Parathyroid adenoma (tissue), 2 donors: ENCODE results near the gene ELMO3.

Experiments
- H2AFZ ChIP-seq: fragments of 300-600 bp; sonication (generic); one replicate; pipeline ENCODE4 v1.7.0; 2017; ENCODE audit warnings: antibody characterized with exemption, mild to moderate bottlenecking
- H3K27ac ChIP-seq: fragments of 300-600 bp; sonication (generic); one replicate; pipeline ENCODE4 v1.7.0; 2017
- H3K27me3 ChIP-seq: fragments of 300-600 bp; sonication (generic); one replicate; pipeline ENCODE4 v1.7.0; 2017; ENCODE audit warnings: low read length; ENCODE audit not compliant: control insufficient read depth, insufficient read depth
- H3K36me3 ChIP-seq: fragments of 300-600 bp; sonication (generic); one replicate; pipeline ENCODE4 v1.7.0; 2017; ENCODE audit warnings: low read length; ENCODE audit not compliant: control insufficient read depth, insufficient read depth
- H3K4me1 ChIP-seq: fragments of 300-600 bp; sonication (generic); one replicate; pipeline ENCODE4 v1.7.0; 2017; ENCODE audit warnings: control low read depth
- H3K4me2 ChIP-seq: fragments of 300-600 bp; sonication (generic); one replicate; pipeline ENCODE4 v1.7.0; 2017; ENCODE audit warnings: low read length
- H3K4me3 ChIP-seq: fragments of 300-600 bp; sonication (generic); one replicate; pipeline ENCODE4 v1.7.0; 2017; ENCODE audit warnings: low read depth, low read length
- H3K79me2 ChIP-seq: fragments of 300-600 bp; sonication (generic); one replicate; pipeline ENCODE4 v1.7.0; 2017; ENCODE audit warnings: control low read depth
- H3K9ac ChIP-seq: fragments of 300-600 bp; sonication (generic); one replicate; pipeline ENCODE4 v1.7.0; 2017; ENCODE audit warnings: mild to moderate bottlenecking
- H3K9me3 ChIP-seq: fragments of 300-600 bp; sonication (generic); one replicate; pipeline ENCODE4 v1.7.0; 2017; ENCODE audit warnings: low read length; ENCODE audit not compliant: control insufficient read depth
- CTCF ChIP-seq: fragments of 300-600 bp; sonication (generic); IDR thresholded peaks from one replicate; pipeline ENCODE4 v1.7.0; 2017; ENCODE audit warnings: antibody characterized with exemption, mild to moderate bottlenecking
- donor health status: primary hyperparathyroidism.

The ELMO3 gene

DNA sequence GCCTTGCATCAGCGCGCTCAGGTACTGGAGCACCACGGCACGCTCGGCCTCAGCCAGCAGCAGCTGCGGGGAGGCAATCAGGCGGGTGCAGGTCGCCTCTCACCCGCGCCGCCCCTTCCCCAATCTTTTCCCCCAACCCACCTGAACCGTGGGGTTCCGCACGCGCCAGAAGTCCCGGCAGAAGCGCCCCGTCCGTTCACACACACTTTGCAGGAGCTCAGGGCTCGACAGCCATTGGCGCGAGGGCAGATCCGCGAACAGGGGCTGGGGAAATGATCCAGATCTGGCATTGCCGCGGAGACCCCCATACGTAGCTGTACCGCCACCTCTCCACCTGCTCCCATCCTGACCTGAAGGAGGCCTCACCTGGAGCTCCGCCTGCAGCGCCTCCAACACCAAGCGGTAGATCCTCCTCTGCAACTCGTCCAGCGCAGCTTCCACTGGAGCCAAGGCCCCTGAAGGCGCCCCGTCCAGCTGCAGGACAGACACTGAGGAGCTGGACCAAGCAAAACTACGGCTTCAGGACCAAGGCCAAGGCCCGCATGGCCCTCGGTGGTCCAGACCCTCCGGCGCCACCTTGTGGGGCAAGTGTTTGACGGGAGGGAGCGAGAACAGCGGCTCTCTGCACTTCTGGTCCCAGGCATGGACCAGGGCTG lies 13.8 kb upstream of the ELMO3 start:
- Histone ChIP-seq H3K9me3 (no peaks in the 10 kb centered on the region), H3K27me3 (no peaks in the 10 kb centered on the region), H3K4me1 (peaks cover 18% of the 10 kb centered on the region), H3K4me3 (peak overlapping the region; percentile 12), H2AFZ (peak overlapping the region; percentile 92), H3K9ac (no peak overlapping the region), H3K36me3 (no peaks in the 10 kb centered on the region), H3K79me2 (no peaks in the 10 kb centered on the region), H3K27ac (peak overlapping the region; percentile 96), H3K4me2 (peak overlapping the region; percentile 55)
- TF ChIP-seq CTCF: peak; percentile 90

DNA sequence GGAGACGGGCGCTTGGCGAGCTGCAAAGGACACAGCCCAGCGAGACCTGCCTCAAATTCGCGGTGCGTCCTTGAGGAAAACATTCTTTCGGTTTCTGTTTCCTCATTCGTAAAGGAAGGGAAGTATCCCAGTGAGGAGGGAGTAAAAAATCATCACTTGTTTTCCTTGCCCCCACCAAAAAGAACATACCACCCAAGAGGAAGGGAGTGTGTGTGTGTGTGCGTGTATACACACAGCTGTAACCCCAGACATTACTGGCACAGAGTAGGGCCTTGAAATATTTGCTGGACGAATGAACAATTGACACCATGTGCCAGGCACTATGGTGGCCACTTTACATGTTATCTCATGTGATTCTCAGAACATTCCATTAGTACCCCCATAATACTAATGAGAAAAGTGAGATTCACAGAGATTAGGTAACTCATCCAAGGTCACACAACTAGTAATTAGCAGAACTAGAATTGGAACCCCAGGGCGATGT lies 13.2 kb upstream of the ELMO3 start:
- Histone ChIP-seq H3K36me3 (no peaks in the 10 kb centered on the region), H3K4me2 (peak overlapping the region; percentile 55), H2AFZ (peak overlapping the region; percentile 92), H3K79me2 (no peaks in the 10 kb centered on the region), H3K9me3 (no peaks in the 10 kb centered on the region), H3K9ac (no peak overlapping the region), H3K4me3 (peak overlapping the region; percentile 12), H3K27ac (peak overlapping the region; percentile 96), H3K4me1 (peaks cover 18% of the 10 kb centered on the region), H3K27me3 (no peaks in the 10 kb centered on the region)
- no peak for TF ChIP-seq CTCF

GRCh38 chr16:67186550-67186950 lies 12.4 kb upstream of the ELMO3 start:
- no peak overlapping the region for H3K4me3 ChIP-seq
- TF ChIP-seq CTCF: no peak
- H3K9ac ChIP-seq: no peak overlapping the region
- peaks cover 18% of the 10 kb centered on the region for H3K4me1 ChIP-seq
- no peak overlapping the region for H2AFZ ChIP-seq
- no peaks in the 10 kb centered on the region for H3K79me2 ChIP-seq
- H3K36me3 ChIP-seq: no peaks in the 10 kb centered on the region
- H3K27ac ChIP-seq: no peak overlapping the region
- no peaks in the 10 kb centered on the region for H3K9me3 ChIP-seq
- no peaks in the 10 kb centered on the region for H3K27me3 ChIP-seq
- H3K4me2 ChIP-seq: no peak overlapping the region

GRCh38 chr16:67187175-67187890 lies 11.6 kb upstream of the ELMO3 start:
- Histone ChIP-seq H3K4me2 (no peak overlapping the region), H3K36me3 (no peaks in the 10 kb centered on the region), H3K27ac (no peak overlapping the region), H3K9me3 (no peaks in the 10 kb centered on the region), H2AFZ (no peak overlapping the region), H3K79me2 (peaks cover 2% of the 10 kb centered on the region), H3K4me1 (peaks cover 18% of the 10 kb centered on the region), H3K9ac (no peak overlapping the region), H3K4me3 (no peak overlapping the region), H3K27me3 (no peaks in the 10 kb centered on the region)
- no peak for TF ChIP-seq CTCF
